Left ventricle myocardium inferior (tissue), 1 donor: Measurements from ENCODE around the gene SMAD7. TPM values are rescaled to one million over a fixed set of nuclear protein-coding genes. Genes with fewer than 3 reads are reported as not detected.

Experiments used
- DNase-seq: peaks from one replicate; pipeline ENCODE4 v3.0.0-alpha.2; 2020
- H3K27ac ChIP-seq: fragments of 200-600 bp; replicated peaks from 2 replicates; pipeline ENCODE4 v1.8.0; 2021
- H3K27me3 ChIP-seq: fragments of 200-600 bp; 2 replicates; pipeline ENCODE4 v1.8.0; 2021; ENCODE audit warnings: low read depth
- H3K36me3 ChIP-seq: fragments of 200-600 bp; 2 replicates; pipeline ENCODE4 v1.8.0; 2021
- H3K4me1 ChIP-seq: fragments of 200-600 bp; 2 replicates; pipeline ENCODE4 v1.8.0; 2021
- H3K4me3 ChIP-seq: fragments of 200-600 bp; 2 replicates; pipeline ENCODE4 v1.8.0; 2021; ENCODE audit warnings: mild to moderate bottlenecking, moderate library complexity
- H3K9me3 ChIP-seq: fragments of 200-600 bp; replicated peaks from 2 replicates; pipeline ENCODE4 v1.8.0; 2021
- intact Hi-C: fragments of 100-400 bp; cut with micrococcal nuclease; formaldehyde crosslinking; loops from one replicate; pipeline ENCODE4 v1.11.0; 2022
- total RNA-seq: library from RNA; stranded (reverse); fragmentation: NEBNext Ultra II Directional; extraction: Animal tissue kit (Norgen Biotek cat#: 25700); gene quantifications from one replicate; pipeline ENCODE4 v1.2.1, GENCODE V29; 2021
- TF ChIP-seq, protein P1 (sequence below): fragments of 200-600 bp; IDR thresholded peaks from 2 replicates; pipeline ENCODE4 v1.8.0; 2021; ENCODE audit warnings: antibody characterized with exemption, mild to moderate bottlenecking, borderline replicate concordance
- donor health status: DM: no; HTN: yes; CAD: no; lungs with severe emphysema.

The SMAD7 gene
- total RNA-seq, 1 donor from 2014 or later, result 19.3 TPM

DNA sequence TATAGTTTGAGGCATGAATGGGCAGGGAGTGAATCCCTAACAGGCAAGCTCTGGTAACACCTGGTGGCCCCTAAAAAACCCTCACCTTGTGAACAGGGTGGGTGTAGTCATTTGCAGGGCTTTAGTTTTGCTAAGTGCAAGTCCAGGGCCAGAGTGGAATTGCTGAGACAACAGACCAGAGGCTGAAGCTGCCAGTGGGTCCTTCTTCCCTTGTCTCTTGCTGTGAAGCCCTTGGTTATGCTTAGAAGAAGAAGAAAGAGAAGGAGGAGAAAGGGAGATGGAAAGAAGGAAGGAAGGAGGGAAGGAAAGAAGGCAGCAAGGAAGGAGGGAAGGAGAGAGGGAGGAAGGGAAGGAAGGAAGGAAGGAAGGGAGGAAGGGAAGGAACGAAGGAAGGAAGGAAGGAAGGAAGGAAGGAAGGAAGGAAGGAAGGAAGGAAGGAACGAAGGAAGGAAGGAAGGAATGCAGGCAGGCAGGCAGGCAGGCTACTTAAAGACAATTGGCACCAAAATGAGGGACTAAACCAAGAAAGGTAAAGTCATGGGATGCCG, 45.8 kb downstream of the SMAD7 start:
- intact Hi-C loops, result no loop called here
- TF ChIP-seq, protein P1, sequence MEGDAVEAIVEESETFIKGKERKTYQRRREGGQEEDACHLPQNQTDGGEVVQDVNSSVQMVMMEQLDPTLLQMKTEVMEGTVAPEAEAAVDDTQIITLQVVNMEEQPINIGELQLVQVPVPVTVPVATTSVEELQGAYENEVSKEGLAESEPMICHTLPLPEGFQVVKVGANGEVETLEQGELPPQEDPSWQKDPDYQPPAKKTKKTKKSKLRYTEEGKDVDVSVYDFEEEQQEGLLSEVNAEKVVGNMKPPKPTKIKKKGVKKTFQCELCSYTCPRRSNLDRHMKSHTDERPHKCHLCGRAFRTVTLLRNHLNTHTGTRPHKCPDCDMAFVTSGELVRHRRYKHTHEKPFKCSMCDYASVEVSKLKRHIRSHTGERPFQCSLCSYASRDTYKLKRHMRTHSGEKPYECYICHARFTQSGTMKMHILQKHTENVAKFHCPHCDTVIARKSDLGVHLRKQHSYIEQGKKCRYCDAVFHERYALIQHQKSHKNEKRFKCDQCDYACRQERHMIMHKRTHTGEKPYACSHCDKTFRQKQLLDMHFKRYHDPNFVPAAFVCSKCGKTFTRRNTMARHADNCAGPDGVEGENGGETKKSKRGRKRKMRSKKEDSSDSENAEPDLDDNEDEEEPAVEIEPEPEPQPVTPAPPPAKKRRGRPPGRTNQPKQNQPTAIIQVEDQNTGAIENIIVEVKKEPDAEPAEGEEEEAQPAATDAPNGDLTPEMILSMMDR, result no peak
- no peaks in the 10 kb centered on the region for H3K27me3 ChIP-seq
- no peak for DNase-seq
- no peaks in the 10 kb centered on the region for H3K36me3 ChIP-seq
- H3K4me3 ChIP-seq, result no peak overlapping the region
- H3K4me1 ChIP-seq, result peaks cover 24% of the 10 kb centered on the region
- H3K9me3 ChIP-seq, result peaks cover 14% of the 10 kb centered on the region
- no peak overlapping the region for H3K27ac ChIP-seq

DNA sequence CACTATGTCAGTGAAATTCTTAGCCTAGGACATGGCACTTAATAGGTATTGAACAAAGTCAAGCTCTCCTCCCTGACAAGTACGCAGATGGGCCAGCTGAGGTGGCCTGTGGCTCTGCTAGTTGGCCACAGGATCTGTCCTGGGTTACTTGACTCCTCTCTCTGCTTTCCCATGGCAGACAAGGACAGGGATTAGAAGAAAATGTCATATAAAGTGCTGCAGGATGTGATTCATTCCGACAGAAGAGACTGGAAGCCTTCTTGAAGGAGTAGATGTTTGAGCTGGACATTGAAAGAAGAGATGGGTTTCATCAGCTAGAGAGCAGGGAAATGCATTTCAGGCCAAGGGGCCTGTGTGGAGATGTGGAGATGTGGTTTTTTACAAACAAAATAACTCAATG, 46.7 kb downstream of the SMAD7 start:
- no peaks in the 10 kb centered on the region for H3K27me3 ChIP-seq
- H3K36me3 ChIP-seq, result no peaks in the 10 kb centered on the region
- H3K4me3 ChIP-seq, result no peak overlapping the region
- H3K4me1 ChIP-seq, result peaks cover 24% of the 10 kb centered on the region
- no peak for DNase-seq
- TF ChIP-seq, protein P1, result no peak
- H3K27ac ChIP-seq, result no peak overlapping the region
- peaks cover 20% of the 10 kb centered on the region for H3K9me3 ChIP-seq
- intact Hi-C loops, result no loop called here

DNA sequence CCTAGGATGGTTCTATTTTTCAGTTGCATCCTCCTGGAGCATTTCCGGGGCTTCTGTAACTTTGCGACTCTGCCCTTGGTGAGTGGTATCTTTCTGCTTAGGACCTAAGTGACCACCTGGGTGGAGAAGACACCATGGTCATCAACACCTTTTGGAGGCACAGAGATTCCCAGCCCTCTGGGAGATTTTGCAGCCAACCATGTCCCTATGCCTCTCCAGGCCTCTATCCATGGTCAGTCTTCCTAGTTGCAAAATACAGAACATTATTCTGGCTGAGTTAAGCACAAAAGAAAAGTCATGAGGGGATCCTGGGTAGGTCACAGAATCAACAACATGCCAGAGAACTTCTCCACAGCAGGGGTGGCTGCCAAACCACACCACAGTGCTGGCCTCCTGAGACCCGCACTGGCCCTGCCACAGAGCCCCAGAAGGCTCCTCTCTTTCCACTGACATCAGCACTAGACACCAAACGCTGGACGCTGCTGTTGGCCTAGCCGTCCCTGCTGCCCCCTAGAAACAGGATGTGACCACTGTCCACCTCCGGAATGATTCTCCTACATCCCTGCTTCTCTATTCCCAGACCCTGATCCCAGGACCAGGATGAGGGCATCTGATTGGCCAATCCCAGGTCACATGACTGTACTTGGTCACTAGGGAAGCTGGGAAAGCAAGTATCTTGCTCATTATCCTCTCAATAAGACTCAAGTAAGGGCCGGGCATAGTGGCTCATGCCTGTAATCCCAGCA, 47.7 kb downstream of the SMAD7 start:
- peaks cover 20% of the 10 kb centered on the region for H3K9me3 ChIP-seq
- H3K4me3 ChIP-seq, result no peak overlapping the region
- DNase-seq, result peak; percentile 60
- H3K36me3 ChIP-seq, result no peaks in the 10 kb centered on the region
- no peaks in the 10 kb centered on the region for H3K27me3 ChIP-seq
- peaks cover 24% of the 10 kb centered on the region for H3K4me1 ChIP-seq
- H3K27ac ChIP-seq, result peak overlapping the region; percentile 55
- TF ChIP-seq, protein P1, result no peak
- intact Hi-C loops, result no loop called here

DNA sequence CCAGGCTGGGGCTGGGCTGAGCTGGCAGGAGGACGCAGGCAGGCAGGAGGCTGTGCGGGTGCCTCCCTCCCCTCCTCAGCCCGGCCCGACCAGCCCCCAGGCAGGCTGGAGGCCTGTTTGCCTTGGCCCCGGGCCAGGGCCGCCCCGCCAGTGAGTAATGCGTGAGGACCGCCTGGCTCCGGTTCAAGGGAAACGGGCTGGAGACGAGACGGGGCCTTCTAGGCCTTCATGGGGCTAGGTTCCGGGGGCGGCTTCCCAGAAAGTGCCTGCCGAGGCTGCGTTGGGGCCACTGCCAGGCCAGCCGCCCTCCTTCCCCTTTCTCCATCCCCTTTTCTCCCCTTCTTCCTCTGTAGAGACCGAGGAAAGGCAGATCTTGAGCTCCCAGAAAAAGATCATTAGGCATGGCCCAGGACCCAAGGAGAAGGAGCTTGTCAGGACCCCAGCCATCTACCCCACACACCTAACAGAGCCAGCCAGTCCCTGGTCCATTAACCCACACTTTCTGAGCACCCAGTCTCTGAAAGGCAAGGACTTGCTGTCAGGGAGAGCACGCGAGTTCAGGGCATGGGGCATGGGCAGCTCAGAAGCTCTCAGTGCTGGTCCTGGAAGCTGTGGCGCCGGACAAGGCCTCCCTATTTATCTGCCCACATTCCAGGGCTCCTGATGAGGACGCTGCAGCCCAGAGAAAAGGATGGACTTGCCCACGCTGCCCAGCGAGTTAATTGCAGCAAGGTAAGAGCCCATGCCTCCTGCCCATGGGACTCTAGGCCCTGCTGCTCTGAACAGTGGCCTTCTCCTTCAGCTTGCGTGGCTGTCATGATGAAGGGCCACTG, 48.5 kb downstream of the SMAD7 start:
- peak; percentile 88 for DNase-seq
- intact Hi-C loops, result no loop called here
- H3K4me3 ChIP-seq, result peak overlapping the region; percentile 11
- peaks cover 24% of the 10 kb centered on the region for H3K4me1 ChIP-seq
- no peaks in the 10 kb centered on the region for H3K27me3 ChIP-seq
- peaks cover 20% of the 10 kb centered on the region for H3K9me3 ChIP-seq
- H3K36me3 ChIP-seq, result no peaks in the 10 kb centered on the region
- peak overlapping the region; percentile 55 for H3K27ac ChIP-seq
- TF ChIP-seq, protein P1, result no peak

DNA sequence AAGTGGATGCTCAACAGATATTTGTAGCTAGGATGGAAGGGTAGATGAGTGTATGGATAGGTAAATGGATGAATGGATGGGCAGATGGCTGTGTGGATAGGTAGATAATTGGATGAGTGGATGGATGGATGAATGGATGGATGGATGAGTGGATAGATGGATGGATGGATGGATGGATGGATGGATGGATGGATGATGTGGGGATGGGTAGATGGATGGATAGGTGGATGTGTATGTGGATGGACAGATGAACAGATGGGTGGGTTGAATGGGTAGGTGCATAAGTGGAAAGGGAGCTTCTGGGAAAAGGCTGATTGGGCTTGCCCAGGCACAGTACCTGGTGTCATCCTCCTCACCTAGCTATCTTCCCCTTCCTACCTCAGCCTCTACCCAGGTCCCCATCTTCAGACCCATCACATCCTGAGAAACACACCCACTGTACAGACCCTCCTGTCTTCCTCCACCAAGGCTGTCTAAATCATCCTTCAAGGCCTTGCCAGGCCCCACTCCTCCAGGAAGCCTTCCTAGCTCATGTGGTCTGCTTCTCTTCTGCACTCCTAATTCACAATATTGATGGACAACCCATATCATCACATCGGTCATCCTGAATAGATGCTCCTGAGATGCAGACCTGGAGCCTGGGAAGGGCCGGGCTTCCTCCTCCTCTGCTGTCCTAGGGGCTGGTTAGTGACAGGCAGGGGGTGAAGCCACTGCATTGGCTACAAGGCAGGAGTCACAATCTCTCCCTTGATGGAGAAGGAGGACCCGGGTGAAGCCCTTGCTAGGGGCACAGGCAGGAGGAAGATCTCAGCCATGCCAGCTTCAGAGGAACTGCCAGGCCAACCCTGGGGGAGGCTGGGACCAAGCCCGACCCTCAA, 49.4 kb downstream of the SMAD7 start:
- no peak for DNase-seq
- Histone ChIP-seq H3K27ac (peak overlapping the region; percentile 55), H3K27me3 (no peaks in the 10 kb centered on the region), H3K9me3 (peaks cover 20% of the 10 kb centered on the region), H3K36me3 (no peaks in the 10 kb centered on the region), H3K4me3 (peak overlapping the region; percentile 11), H3K4me1 (peaks cover 24% of the 10 kb centered on the region)
- intact Hi-C loops, result no loop called here
- TF ChIP-seq, protein P1, result no peak
